HG03442 (cell line): Measurements from ENCODE around the gene IGFBP6.

Experiments
- ATAC-seq: cut with Tn5 transposase; IDR thresholded peaks from one replicate; pipeline ENCODE4 v1.9.1; 2021; ENCODE audit warnings: mild to moderate bottlenecking, moderate library complexity; ENCODE audit not compliant: unreplicated experiment

IGFBP6 gene

DNA sequence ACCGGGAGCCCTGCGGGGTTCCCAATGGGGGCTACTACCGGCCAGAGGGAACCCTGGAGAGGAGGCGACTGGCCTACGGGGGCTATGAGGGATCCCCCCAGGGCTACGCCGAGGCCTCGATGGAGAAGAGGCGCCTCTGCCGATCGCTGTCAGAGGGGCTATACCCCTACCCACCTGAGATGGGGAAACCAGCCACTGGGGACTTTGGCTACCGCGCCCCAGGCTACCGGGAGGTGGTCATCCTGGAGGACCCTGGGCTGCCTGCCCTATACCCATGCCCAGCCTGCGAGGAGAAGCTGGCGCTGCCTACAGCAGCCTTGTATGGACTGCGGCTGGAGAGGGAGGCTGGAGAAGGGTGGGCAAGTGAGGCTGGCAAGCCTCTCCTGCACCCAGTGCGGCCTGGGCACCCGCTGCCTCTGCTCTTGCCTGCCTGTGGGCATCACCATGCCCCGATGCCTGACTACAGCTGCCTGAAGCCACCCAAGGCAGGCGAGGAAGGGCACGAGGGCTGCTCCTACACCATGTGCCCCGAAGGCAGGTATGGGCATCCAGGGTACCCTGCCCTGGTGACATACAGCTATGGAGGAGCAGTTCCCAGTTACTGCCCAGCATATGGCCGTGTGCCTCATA, 37.9 kb upstream of the IGFBP6 start:
- no peak for ATAC-seq

DNA sequence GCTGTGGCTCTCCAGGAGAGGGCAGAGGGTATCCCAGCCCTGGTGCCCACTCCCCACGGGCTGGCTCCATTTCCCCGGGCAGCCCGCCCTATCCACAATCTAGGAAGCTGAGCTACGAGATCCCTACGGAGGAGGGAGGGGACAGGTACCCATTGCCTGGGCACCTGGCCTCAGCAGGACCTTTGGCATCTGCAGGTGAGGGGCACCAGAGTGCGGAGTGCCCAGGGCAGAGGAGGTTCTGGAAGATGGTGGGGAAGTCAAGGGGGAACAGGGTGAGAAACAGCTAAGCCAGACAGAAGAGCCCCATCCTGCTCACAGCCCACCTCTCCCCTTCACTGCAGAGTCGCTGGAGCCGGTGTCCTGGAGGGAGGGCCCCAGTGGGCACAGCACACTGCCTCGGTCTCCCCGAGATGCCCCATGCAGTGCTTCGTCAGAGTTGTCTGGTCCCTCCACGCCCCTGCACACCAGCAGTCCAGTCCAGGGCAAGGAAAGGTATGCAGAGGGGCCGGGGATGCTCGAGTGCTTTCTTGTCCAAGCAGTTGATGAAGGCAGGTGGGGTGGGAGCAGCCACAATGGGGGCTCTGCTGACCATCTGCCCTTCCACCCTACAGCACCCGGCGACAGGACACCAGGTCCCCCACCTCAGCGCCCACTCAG, 37.3 kb upstream of the IGFBP6 start:
- no peak for ATAC-seq

DNA sequence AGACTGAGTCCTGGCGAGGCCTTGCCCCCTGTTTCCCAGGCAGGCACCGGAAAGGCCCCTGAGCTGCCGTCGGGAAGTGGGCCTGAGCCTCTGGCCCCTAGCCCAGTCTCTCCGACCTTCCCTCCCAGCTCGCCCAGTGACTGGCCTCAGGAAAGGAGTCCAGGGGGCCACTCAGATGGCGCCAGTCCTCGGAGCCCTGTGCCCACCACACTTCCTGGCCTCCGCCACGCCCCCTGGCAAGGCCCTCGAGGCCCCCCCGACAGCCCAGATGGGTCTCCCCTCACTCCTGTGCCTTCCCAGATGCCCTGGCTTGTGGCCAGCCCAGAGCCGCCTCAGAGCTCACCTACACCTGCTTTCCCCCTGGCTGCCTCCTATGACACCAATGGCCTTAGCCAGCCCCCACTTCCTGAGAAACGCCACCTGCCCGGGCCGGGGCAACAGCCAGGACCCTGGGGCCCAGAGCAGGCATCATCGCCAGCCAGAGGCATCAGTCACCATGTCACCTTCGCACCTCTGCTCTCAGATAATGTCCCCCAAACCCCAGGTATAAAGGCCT, 36.7 kb upstream of the IGFBP6 start:
- no peak for ATAC-seq

DNA sequence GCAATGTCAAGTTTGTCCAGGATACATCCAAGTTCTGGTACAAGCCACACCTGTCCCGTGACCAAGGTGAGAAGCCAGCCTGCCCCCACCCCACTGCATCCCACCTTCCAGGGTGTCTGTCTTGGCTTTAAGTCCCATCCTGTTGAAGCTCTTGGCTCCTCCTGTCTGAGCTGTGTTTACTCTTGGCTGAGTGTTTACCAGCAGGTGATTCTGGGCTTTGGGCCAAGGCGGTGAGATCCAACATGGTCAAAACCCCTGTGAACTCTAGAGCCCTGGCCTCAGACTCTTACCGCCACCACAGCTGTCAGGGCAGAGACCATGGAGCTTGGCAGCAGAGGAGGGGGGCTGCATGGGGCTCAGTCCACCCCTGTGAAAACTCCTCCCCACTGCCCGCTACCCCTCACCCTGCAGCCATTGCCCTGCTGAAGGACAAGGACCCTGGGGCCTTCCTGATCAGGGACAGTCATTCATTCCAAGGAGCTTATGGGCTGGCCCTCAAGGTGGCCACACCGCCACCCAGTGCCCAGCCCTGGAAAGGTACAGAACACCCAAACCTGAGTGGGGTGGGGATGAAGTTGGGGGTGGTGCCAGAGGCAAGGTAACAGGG, 36.0 kb upstream of the IGFBP6 start:
- no peak for ATAC-seq

DNA sequence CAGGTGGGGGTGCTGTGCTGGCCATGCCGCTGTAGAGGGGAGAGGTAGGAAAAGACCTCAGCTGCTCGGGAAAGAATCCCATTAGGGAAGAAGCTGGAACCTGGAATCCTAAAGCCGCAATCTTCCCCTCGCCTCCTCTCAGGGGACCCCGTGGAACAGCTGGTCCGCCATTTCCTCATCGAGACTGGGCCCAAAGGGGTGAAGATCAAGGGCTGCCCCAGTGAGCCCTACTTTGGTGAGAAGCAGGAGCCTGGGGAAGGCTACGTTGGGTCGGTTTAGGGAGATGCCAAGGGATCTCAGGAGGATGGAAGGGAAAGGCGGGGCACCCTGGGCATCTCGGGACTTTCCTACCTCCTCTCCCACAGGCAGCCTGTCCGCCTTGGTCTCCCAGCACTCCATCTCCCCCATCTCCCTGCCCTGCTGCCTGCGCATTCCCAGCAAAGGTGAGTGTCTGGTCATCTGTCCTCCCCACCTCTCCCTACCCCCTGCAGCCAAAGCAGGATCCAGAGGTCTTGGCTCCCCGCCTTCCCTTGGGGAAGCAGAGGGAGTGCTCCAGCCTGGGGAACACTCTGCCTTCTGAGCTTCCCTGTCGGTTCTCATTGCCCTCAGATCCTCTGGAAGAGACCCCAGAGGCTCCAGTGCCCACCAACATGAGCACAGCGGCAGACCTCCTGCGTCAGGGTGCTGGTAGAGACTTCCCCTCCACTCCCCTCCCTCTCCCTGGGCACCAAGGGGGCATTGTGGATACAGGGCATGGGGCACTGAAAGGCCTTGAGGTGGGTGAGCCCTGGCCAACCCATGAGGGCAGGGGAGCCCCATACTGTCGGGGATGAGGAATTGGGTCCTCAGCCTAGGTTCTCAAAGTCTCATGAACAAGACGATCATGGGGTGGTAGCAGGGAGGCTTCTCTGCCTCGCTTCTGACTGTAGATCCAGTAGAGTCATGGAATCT, 35.2 kb upstream of the IGFBP6 start:
- no peak for ATAC-seq

DNA sequence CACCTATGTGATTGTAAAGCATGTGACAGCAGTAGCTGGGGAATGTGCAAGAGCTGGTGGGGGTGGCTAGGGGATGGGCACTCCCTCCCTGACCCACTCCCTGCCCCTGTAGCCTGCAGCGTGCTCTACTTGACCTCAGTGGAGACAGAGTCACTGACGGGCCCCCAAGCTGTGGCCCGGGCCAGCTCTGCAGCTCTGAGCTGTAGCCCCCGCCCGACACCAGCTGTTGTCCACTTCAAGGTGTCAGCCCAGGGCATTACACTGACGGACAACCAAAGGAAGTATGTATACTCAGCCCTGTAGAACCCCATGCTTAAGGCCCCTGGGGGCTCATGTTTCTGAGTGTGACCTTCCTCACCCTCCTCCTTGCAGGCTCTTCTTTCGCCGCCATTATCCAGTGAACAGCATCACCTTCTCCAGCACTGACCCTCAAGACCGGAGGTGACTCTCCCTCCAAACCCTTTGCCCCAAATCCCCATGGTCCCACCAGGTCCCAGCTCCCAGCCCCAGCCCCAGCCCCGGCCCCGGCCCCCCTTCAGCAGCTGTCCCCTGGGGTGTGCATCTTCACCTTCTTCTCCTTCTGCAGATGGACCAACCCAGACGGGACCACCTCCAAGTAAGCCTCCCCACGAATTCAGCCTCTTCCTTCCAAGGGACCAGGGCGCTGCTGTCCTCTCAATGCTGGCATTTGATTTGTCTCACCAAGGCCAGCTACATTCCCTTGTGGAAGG, 34.3 kb upstream of the IGFBP6 start:
- no peak for ATAC-seq

DNA sequence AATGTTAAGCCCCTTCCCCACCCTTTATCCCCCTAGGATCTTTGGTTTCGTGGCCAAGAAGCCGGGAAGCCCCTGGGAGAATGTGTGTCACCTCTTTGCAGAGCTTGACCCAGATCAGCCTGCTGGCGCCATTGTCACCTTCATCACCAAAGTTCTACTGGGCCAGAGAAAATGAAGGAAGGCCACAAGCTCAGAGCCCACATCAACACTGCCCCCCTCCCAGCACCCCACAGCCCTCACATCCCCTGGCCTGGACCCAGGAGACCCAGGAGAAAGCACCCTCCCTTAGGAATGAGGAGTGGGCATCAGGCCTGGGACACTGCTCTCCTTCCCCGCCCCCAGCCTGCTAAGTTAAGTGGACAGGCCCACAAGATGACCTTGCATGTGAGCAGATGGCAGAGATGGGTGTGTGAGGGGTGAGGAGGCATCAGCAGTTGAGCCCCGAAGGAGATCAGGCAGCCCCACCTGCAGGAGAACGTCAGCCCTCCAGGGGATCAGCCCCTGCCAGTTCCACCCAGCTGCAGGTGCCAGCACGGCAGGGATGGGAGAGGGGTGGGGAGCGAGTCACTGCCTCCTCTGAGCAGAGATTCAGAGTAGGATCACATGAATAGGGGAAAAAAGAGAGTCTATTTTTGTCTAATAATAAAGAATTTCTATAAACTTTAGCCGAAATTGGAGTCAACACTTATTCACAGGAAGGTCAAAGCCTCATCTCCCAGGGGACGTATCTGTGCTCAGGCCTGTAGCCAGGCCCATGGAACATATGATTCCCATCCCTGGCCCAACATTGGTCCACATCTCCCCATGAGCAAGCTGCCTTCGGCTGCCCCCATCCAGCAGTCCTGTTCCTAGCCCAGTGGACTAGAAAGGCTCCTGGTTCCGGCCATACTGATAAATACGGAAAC, 33.5 kb upstream of the IGFBP6 start:
- ATAC-seq, result no peak

DNA sequence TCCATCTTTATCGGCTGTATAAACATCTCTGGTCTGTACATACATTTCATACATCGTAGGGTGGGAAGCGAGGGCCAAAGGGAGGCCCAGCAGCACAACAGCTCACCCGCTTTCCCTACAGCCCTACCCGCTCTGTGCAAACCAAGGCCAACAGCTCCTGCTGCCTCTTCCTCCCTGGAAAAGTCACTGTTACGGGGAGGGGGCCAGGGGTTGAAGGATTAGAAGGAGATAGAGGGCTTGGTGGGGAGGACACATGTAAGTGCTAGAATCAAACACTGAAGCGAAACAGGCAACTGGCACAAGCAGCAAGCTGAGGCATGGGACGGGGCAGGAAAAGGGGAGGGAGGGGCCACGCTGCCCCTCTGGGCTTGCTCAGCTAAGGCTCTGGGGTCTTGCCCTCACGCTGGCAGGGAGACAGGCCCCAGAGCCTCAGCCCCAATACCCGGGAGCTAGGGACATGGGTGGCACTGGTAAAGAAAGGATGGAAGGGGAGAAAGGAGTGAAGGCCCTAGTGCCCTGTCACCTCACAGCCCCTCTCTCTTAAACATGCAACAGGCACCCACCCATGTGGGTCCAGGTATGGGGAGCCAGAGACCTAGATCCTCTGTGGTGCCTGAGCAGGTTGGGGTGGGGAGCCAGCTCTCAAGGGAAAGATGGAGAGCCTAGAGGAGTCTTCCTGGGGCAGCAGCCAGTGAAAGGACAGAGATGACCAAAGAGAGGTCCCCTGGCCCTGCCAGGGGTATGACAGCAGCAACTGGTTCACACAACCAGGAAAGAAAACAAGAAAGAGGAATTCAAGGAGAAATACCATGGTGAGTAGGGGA, 32.6 kb upstream of the IGFBP6 start:
- no peak for ATAC-seq

DNA sequence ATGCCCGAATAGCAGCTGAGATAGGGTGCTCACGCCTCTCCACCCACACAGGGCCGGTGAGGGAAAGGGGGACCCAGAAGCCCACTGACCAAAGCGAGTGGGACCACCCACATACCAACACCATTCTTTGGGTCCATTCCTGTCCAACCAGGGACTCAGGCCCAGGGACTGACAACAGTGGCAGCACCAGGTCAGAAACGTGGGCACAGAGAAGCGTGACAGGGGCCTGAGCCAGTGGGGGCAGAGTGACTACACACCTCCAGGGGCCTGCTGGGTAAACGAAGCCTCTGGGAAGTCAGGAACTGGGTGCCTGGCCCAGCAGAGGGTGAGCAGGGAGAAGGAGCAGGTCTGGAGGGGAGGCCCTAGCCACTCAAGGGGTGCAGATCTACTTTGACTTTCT, 32.0 kb upstream of the IGFBP6 start:
- ATAC-seq, result no peak

DNA sequence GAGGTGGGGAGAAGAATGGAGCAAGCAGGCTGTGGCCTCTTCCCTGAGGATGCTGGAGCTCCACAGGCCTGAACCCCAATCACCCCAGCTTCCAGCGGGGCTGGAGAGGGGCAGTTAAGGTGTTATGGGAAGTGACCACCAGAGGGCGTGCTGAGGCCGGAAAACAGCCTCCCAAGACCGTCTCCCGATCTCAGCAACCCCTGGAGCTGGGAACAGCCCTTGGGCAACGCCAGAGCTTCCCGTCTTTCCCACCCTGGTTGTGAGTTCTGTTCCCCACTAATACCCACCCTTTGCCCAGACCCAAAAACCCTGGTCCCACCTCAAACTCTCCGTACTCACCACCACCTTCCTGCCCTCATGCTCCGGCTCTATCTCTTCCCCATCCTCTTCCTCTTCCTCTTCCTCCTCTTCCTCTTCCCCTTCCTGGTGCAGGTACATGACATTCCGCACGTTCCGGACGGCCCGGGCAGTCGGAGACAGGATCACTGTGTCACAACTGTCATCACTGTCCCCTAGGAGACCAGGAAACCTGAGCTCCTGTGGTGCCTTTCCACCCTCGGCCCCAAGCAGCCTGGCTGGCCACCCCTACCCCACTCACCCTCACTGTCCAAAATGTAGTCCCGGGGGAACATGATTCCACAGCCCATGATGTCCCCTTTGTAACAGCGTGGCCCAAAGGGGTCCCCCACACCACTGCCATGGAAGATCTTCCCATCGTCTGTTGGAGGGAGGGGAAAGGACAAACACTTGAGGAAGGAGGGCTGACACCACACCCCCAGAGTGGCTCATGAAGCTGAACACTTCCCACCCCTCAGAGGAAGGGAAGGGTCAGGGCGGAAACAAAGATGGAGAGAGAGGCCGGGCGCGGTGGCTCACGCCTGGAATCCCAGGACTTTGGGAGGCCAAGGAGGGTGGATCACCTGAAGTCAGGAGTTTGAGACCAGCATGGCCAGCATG, 31.2 kb upstream of the IGFBP6 start:
- ATAC-seq, result no peak

DNA sequence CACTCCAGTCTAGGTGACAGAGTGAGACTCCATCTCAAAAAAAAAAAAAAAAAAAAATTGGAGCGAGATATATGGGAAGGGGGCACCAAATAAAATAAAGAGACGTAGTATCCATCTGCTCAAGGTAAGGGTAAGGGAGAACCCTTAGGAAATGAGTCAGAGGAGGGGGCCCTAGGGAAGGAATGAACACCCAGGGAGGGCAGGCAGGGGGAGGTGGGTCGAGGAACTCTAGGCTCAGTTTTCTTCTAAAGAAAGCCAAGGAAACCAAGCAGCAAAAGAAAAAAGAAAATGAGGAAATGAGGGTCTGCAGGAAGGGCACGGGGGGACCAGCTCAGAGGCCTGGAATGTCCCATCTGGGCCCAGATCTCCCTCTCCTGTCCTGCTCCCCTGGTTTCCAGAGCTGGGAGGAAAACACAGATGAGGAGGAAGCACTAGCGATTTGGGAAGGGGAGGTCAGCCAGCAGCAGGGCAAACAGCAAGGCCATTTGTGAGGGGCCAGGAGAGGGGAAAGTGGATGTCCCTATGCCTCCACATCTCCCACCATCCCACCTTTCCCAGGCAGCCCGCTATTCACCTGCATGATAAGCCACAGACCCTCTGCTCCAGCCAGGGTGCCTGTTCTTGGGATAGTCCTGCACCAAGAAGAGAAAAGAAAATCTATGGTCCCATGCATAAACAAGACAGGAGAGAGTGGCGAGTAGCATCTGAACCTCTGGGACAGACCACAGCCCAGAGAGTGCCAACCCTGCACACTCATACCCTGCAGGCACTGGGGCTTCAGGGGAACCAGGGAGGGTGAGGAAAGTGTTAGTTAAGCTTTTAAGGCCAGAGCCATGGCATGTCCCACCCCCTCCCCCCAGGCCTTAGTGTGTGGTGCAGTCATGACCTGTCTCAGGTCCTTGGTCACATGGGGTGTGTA, 30.1 kb upstream of the IGFBP6 start:
- ATAC-seq, result no peak

DNA sequence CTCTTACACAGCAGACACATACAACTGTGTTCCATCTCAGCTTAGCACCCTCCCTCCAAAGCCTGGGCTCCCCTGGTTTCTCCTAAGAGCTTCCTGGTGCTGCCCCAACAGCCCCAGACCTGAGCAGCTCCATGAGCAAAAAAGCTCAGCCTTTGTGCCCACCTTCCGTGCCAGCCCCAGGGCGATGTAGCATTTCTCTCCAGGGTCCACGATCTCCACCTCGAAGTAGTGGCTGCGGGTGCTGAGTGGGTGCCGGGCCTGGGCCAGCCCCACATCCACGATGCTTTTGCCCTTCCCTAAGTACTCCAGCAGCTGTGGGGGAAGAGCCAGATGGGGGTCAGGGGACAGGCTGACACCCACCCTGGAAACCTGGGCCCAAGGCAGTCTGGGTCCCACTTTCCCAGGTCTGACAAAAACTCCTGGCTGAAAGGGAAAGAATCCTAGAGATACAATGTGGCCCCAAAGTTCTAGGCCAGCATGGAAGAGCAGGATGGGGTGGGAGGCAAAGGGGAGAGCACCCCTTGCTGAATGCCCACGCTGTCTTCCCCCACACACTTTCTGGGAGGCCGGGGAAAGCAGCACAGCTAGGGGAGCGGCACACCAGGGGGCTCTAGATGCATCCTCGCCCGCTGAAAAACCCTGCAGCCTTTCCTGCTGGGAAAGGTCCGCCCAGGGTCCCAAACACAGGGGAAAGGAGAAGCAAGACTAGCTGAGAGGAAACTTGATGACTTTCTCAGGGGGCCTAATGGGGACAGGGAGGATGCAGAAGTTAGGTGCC, 29.3 kb upstream of the IGFBP6 start:
- no peak for ATAC-seq

DNA sequence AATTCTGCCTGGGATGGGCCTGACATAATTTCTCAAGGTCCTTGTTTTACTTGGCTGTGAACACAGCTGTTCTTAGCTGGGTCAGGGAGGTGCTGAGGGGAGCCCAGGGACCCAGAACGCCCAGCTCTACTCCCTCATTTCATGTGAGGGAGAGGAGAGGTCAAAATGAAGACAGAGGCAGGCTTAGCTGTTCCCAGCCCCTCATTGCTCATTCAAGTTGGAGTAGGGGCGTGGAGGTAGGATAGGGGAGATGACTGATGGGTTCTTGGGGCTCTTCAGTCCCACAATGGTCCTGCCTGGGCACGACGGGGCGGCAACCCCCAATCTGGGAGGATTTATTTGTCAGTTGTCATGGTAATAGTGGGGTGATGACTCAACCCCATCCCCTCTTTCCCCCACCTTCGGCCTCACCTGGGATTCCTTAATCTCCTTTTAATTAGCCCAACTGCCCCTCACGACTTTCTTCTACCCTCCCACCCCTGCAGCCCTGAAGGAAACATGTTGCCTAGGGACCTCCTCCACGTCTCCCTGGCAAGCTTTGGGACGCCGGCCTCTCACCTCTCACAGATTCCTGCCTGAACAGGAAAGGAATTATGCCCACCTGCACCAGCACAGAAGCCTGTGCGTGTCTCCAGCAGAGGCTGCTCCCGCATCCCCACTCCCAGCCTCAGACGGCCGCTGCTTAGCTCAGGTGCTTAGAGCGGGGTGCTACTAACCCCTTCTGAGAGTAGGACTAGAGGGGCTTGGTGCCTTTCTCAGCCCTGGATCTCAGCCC, 28.5 kb upstream of the IGFBP6 start:
- ATAC-seq, result no peak

DNA sequence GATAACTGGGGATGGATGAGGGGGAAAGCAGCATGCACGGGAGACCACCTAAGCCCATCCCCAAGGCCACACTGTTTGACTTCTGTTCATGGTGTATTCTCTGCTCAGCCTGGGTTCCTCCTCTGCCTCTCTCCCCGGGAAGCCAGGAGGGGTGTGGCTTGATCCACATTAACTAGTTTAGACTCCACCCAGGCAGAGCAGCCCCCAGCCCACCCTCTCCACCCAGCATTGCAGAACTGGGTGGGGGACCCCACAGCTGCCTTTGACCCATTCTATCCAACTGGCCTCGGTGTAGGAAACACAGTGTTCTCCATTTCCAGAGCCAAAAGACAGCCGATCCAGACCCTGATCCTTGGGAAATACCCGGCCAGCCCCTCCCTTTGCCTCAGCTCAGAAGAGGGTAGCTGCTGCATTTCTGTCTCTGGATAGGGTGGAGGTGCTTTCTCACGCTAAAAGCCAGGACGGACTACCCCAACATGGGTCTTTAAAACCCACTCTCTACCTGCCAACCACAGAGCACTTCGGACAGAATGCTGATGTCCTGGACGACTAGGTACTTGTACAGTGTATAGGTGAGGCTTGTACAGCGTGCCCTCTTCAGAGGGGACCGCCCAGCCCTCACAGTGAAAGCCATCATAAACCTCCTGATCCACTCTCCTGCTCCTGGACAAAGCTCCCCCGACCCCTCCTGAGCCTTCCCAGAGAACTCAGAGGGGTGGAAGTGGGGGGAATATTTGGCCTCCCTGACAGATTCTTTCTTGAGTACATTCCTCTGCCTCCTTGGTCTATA, 27.7 kb upstream of the IGFBP6 start:
- no peak for ATAC-seq
